Mesenchymal stem cell (in vitro differentiated cells and primary cell): ENCODE data around the gene EWSR1.
A peak's percentile ranks its signal among the peaks of the same experiment; 100 is the strongest.

Experiments
- DNase-seq: peaks from one replicate; pipeline ENCODE4 v3.0.0-alpha.2; 2013
- H2AFZ ChIP-seq: one replicate; pipeline ENCODE4 v1.6.1; 2013; ENCODE audit warnings: low read depth, mild to moderate bottlenecking, control low read depth, inconsistent platforms, low read length, moderate library complexity
- H2AK5ac ChIP-seq: 2 replicates; pipeline ENCODE4 v1.6.1; 2013; ENCODE audit warnings: low read length, moderate library complexity, mild to moderate bottlenecking, inconsistent platforms; ENCODE audit not compliant: severe bottlenecking
- H2BK120ac ChIP-seq: one replicate; pipeline ENCODE4 v1.6.1; 2013; ENCODE audit warnings: low read depth, mild to moderate bottlenecking, inconsistent platforms, low read length, moderate library complexity
- H2BK12ac ChIP-seq, 2 experiments: one replicate each; pipeline ENCODE4 v1.6.1; 2013; ENCODE audit warnings: inconsistent platforms in 2 of 2, low read length in 2 of 2, mild to moderate bottlenecking in 2 of 2, moderate library complexity in 2 of 2, control low read depth in 1 of 2
- H2BK15ac ChIP-seq: one replicate; pipeline ENCODE4 v1.6.1; 2013; ENCODE audit warnings: mild to moderate bottlenecking, low read depth, inconsistent platforms; ENCODE audit not compliant: poor library complexity, severe bottlenecking
- H2BK5ac ChIP-seq: 2 replicates; pipeline ENCODE4 v1.6.1; 2013; ENCODE audit warnings: low read depth, mild to moderate bottlenecking, low read length, control low read depth, inconsistent platforms; ENCODE audit not compliant: poor library complexity, severe bottlenecking
- H3K14ac ChIP-seq, 2 experiments: one replicate each; pipeline ENCODE4 v1.6.1; 2013; ENCODE audit warnings: inconsistent platforms in 2 of 2, low read length in 2 of 2, control low read depth in 1 of 2, mild to moderate bottlenecking in 1 of 2, moderate library complexity in 1 of 2
- H3K18ac ChIP-seq, 2 experiments: one replicate each; pipeline ENCODE4 v1.6.1; 2013; ENCODE audit warnings: inconsistent platforms in 2 of 2, low read length in 2 of 2, control low read depth in 1 of 2, low read depth in 1 of 2, mild to moderate bottlenecking in 1 of 2
- H3K23ac ChIP-seq, 2 experiments: one replicate each; pipeline ENCODE4 v1.6.1; 2013; ENCODE audit warnings: inconsistent platforms in 2 of 2, low read length in 2 of 2, mild to moderate bottlenecking in 2 of 2, moderate library complexity in 2 of 2, control low read depth in 1 of 2
- H3K27ac ChIP-seq: 2 replicates; pipeline ENCODE4 v1.5.1; 2013; ENCODE audit warnings: mild to moderate bottlenecking, moderate library complexity, low read length, control low read depth, inconsistent platforms; ENCODE audit not compliant: poor library complexity, severe bottlenecking
- H3K27me3 ChIP-seq, 2 experiments: 2 replicates each; pipeline versions ENCODE4 v1.6.1 to v1.7.0; 2013; ENCODE audit warnings: low read length in 2 of 2, mild to moderate bottlenecking in 2 of 2, moderate library complexity in 2 of 2, control low read depth in 1 of 2, inconsistent platforms in 1 of 2; ENCODE audit not compliant: control insufficient read depth in 1 of 2, insufficient read depth in 1 of 2
- H3K36me3 ChIP-seq, 2 experiments: 2 replicates each; pipeline versions ENCODE4 v1.6.1 to v1.7.0; 2013; ENCODE audit warnings: low read length in 2 of 2, control low read depth in 1 of 2, inconsistent platforms in 1 of 2, low read depth in 1 of 2, mild to moderate bottlenecking in 1 of 2; ENCODE audit not compliant: insufficient read depth in 2 of 2, control insufficient read depth in 1 of 2
- H3K4ac ChIP-seq, 2 experiments: one replicate each; pipeline ENCODE4 v1.6.1; 2013; ENCODE audit warnings: inconsistent platforms in 2 of 2, low read length in 2 of 2, mild to moderate bottlenecking in 2 of 2, moderate library complexity in 2 of 2, control low read depth in 1 of 2, low read depth in 1 of 2
- H3K4me1 ChIP-seq: 2 replicates; pipeline ENCODE4 v1.6.1; 2013; ENCODE audit warnings: low read depth, low read length, control low read depth; ENCODE audit not compliant: control insufficient read depth, insufficient read depth
- H3K4me2 ChIP-seq: 2 replicates; pipeline ENCODE4 v1.6.1; 2013; ENCODE audit warnings: low read length, mild to moderate bottlenecking, inconsistent platforms; ENCODE audit not compliant: poor library complexity, severe bottlenecking
- H3K4me3 ChIP-seq, 2 experiments: 2 replicates each; pipeline versions ENCODE4 v1.5.1 to v1.7.0; 2013; ENCODE audit warnings: low read length in 2 of 2, mild to moderate bottlenecking in 2 of 2, control low read depth in 1 of 2, low read depth in 1 of 2; ENCODE audit not compliant: insufficient read depth in 1 of 2
- H3K79me1 ChIP-seq: replicated peaks from 2 replicates; pipeline ENCODE4 v1.6.1; 2013; ENCODE audit warnings: mild to moderate bottlenecking, control low read depth, low read length, inconsistent platforms; ENCODE audit not compliant: poor library complexity, severe bottlenecking
- H3K9ac ChIP-seq: 2 replicates; pipeline ENCODE4 v1.7.0; 2013; ENCODE audit warnings: mild to moderate bottlenecking, low read length, moderate library complexity
- H3K9me3 ChIP-seq: 2 replicates; pipeline ENCODE4 v1.7.0; 2013; ENCODE audit warnings: mild to moderate bottlenecking, low read length; ENCODE audit not compliant: control insufficient read depth
- H4K8ac ChIP-seq: one replicate; pipeline ENCODE4 v1.6.1; 2013; ENCODE audit warnings: inconsistent platforms, mild to moderate bottlenecking, low read length, moderate library complexity
- H4K91ac ChIP-seq: one replicate; pipeline ENCODE4 v1.6.1; 2013; ENCODE audit warnings: mild to moderate bottlenecking, low read length, inconsistent platforms
- WGBS: methylation state at CpG from one replicate; pipeline ENCODE4 v1.1.7; 2013; ENCODE audit warnings: mixed read lengths; 5-methylcytosine and 5-hydroxymethylcytosine counted together

Gene EWSR1

DNA sequence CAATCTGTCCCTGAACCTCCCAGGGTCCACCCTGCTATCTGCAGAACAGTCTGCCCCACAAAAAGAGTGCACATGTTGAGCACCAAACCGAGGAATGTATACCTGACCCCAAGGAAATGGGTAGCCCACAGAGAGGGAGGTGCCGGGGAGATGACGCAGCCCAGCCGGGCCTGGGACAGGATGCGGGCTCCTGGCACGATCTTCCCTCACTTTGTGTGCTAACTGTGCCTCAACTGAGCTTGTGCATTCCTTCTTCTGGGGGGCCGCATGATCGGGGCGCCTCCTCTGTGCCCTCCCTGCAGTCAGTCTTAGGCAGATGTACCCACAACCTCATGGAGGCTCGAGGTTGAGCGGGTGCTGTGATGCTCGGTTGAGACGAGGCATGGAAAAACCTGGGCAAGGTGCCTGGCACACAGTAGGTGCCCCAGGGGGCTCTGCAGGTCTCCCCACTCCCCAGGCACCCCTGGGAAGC is 40.8 kb downstream of the EWSR1 start:
- Histone ChIP-seq H3K27me3 (peaks cover 4 to 12% of the 10 kb centered on the region in 2 experiments), H3K36me3 (peaks cover 4 to 43% of the 10 kb centered on the region in 2 experiments), H4K91ac (no peak overlapping the region), H3K9me3 (no peaks in the 10 kb centered on the region), H3K23ac (no peak overlapping the region), H2BK15ac (no peak overlapping the region), H3K4me1 (peaks cover 52% of the 10 kb centered on the region), H2BK12ac (no peak overlapping the region), H2BK5ac (no peak overlapping the region), H3K79me1 (peaks cover 23% of the 10 kb centered on the region), H2BK120ac (no peak overlapping the region), H2AFZ (no peak overlapping the region), H3K18ac (no peak overlapping the region), H3K9ac (peak overlapping the region; percentile 53), H3K14ac (no peak overlapping the region), H3K4me2 (peak overlapping the region; percentile 54), H3K4ac (no peak overlapping the region), H2AK5ac (peak overlapping the region; percentile 33), H3K27ac (peak overlapping the region; percentile 11), H3K4me3 (peak overlapping the region in 1 of 2 experiments; percentile 96), H4K8ac (no peak overlapping the region)
- 72% methylated on average over 13 of the region's 13 CpGs for WGBS
- peak; percentile 45 for DNase-seq

- peaks cover 4 to 43% of the 10 kb centered on the region in 2 experiments for H3K36me3 ChIP-seq
- no peak overlapping the region for H3K14ac ChIP-seq
- peak; percentile 12 for DNase-seq
- no peak overlapping the region for H3K23ac ChIP-seq
- H2BK15ac ChIP-seq = no peak overlapping the region
- no peak overlapping the region for H3K18ac ChIP-seq
- H3K27me3 ChIP-seq = peaks cover 11 to 19% of the 10 kb centered on the region in 2 experiments
- peak overlapping the region; percentile 11 for H3K27ac ChIP-seq
- no peak overlapping the region for H3K4ac ChIP-seq
- H2BK120ac ChIP-seq = no peak overlapping the region
- H4K91ac ChIP-seq = peak overlapping the region; percentile 70
- WGBS = 94% methylated on average over 20 of the region's 21 CpGs
- peak overlapping the region; percentile 53 for H3K9ac ChIP-seq
- no peaks in the 10 kb centered on the region for H3K9me3 ChIP-seq
- H2BK12ac ChIP-seq = peak overlapping the region in 1 of 2 experiments; percentile 47
- H3K4me1 ChIP-seq = peaks cover 53% of the 10 kb centered on the region
- no peak overlapping the region for H2BK5ac ChIP-seq
- peak overlapping the region in 1 of 2 experiments; percentile 96 for H3K4me3 ChIP-seq
- peak overlapping the region; percentile 54 for H3K4me2 ChIP-seq
- peak overlapping the region; percentile 47 for H2AK5ac ChIP-seq
- H4K8ac ChIP-seq = no peak overlapping the region
- H3K79me1 ChIP-seq = peaks cover 23% of the 10 kb centered on the region
- H2AFZ ChIP-seq = no peak overlapping the region
Measured at GRCh38 chr22:29309332-29310064, 41.4 kb downstream of the EWSR1 start.

GRCh38 chr22:29310065-29310862 is 42.2 kb downstream of the EWSR1 start:
- Histone ChIP-seq H3K9me3 (no peaks in the 10 kb centered on the region), H3K14ac (no peak overlapping the region), H4K8ac (no peak overlapping the region), H3K9ac (peak overlapping the region; percentile 17), H4K91ac (peak overlapping the region; percentile 52), H2BK5ac (no peak overlapping the region), H3K23ac (no peak overlapping the region), H3K27ac (no peak overlapping the region), H2AK5ac (peak overlapping the region; percentile 37), H2BK120ac (no peak overlapping the region), H3K79me1 (peaks cover 23% of the 10 kb centered on the region), H2AFZ (no peak overlapping the region), H3K18ac (peak overlapping the region in 1 of 2 experiments; percentile 25), H3K27me3 (peaks cover 14 to 26% of the 10 kb centered on the region in 2 experiments), H2BK12ac (peak overlapping the region in 1 of 2 experiments; percentile 2), H3K4me3 (no peak overlapping the region), H3K4me1 (peaks cover 60% of the 10 kb centered on the region), H3K4me2 (peak overlapping the region; percentile 34), H3K4ac (no peak overlapping the region), H3K36me3 (peaks cover 4 to 43% of the 10 kb centered on the region in 2 experiments), H2BK15ac (no peak overlapping the region)
- WGBS = 80% methylated on average over 24 of the region's 28 CpGs
- DNase-seq = peak; percentile 23
